SK-N-SH (cell line): ENCODE data around the gene MLIP. TPM values are rescaled to one million over a fixed set of nuclear protein-coding genes. Genes with fewer than 3 reads are reported as not detected.

Experiments
- CTCF ChIA-PET: fragments of 300-600, 350-600 bp; formaldehyde crosslinking; extraction: SDS; loops from one replicate; lab custom pipeline; 2021; lab: Yijun Ruan, JAX
- POLR2A ChIA-PET: fragments of 350-600 bp; sonication (Branson Sonifier 250); formaldehyde crosslinking; extraction: SDS; loops from one replicate; lab custom pipeline; 2020; ENCODE audit warnings: antibody characterized with exemption, inconsistent platforms; lab: Yijun Ruan, JAX
- DNase-seq: peaks from one replicate; pipeline ENCODE4 v3.0.0; 2012
- H2AFZ ChIP-seq: fragments of 200-600 bp; sonication (generic); 2 replicates; pipeline ENCODE4 v1.8.1; 2016; ENCODE audit warnings: antibody characterized with exemption, mild to moderate bottlenecking, low read depth
- H3F3A ChIP-seq: fragments of 200-600 bp; sonication (generic); replicated peaks from 2 replicates; pipeline ENCODE3; 2016; ENCODE audit warnings: antibody characterized with exemption, mild to moderate bottlenecking; ENCODE audit not compliant: insufficient read depth
- H3K27ac ChIP-seq, 2 experiments: fragments of 200-500 bp in 1 of 2; fragments of 200-600 bp in 1 of 2; sonication (Bioruptor generic) in 1 of 2; sonication (generic), shearing (Covaris generic) in 1 of 2; 2 replicates each; pipeline versions ENCODE4 v1.5.1 to v1.6.1; 2014 to 2016; ENCODE audit warnings: low read depth in 2 of 2, inconsistent platforms in 1 of 2, low read length in 1 of 2, mild to moderate bottlenecking in 1 of 2, mixed read lengths in 1 of 2
- H3K27me3 ChIP-seq: fragments of 200-600 bp; sonication (generic), shearing (Covaris generic); 2 replicates; pipeline ENCODE4 v1.6.1; 2016; ENCODE audit warnings: mixed run types; ENCODE audit not compliant: insufficient read depth
- H3K36me3 ChIP-seq, 2 experiments: fragments of 200-500 bp in 1 of 2; fragments of 200-600 bp in 1 of 2; sonication (Bioruptor generic) in 1 of 2; sonication (generic) in 1 of 2; replicated peaks in 1 of 2; 2 replicates each; pipeline versions ENCODE3 to v1.5.1; 2014 to 2016; ENCODE audit warnings: low read length in 1 of 2, mild to moderate bottlenecking in 1 of 2; ENCODE audit not compliant: insufficient read depth in 2 of 2, control insufficient read depth in 1 of 2
- H3K4me1 ChIP-seq, 2 experiments: fragments of 200-500 bp in 1 of 2; fragments of 200-600 bp in 1 of 2; sonication (Bioruptor generic) in 1 of 2; sonication (generic), shearing (Covaris generic) in 1 of 2; 2 replicates each; pipeline versions ENCODE4 v1.5.1 to v1.6.1; 2014 to 2016; ENCODE audit warnings: low read depth in 1 of 2, low read length in 1 of 2, mixed run types in 1 of 2; ENCODE audit not compliant: insufficient read depth in 2 of 2, control insufficient read depth in 1 of 2
- H3K4me2 ChIP-seq: fragments of 200-600 bp; sonication (generic), shearing (Covaris generic); 2 replicates; pipeline ENCODE4 v1.6.1; 2017; ENCODE audit warnings: mixed run types
- H3K4me3 ChIP-seq, 2 experiments: fragments of 200-500 bp in 1 of 2; fragments of 200-600 bp in 1 of 2; sonication (Bioruptor generic) in 1 of 2; sonication (generic), shearing (Covaris generic) in 1 of 2; 2 replicates each; pipeline versions ENCODE4 v1.5.1 to v1.8.1; 2014 to 2016; ENCODE audit warnings: low read depth in 2 of 2, inconsistent platforms in 1 of 2, low read length in 1 of 2, mild to moderate bottlenecking in 1 of 2, mixed read lengths in 1 of 2, moderate library complexity in 1 of 2
- H3K79me2 ChIP-seq: fragments of 200-600 bp; sonication (generic); 2 replicates; pipeline ENCODE4 v1.8.1; 2017; ENCODE audit warnings: mild to moderate bottlenecking; ENCODE audit not compliant: insufficient read depth
- H3K9ac ChIP-seq: fragments of 200-600 bp; sonication (generic); 2 replicates; pipeline ENCODE4 v1.6.1; 2017; ENCODE audit warnings: mixed run types
- H3K9me2 ChIP-seq: fragments of 200-600 bp; sonication (generic); 2 replicates; pipeline ENCODE4 v1.6.1; 2017; ENCODE audit warnings: mixed run types
- H3K9me3 ChIP-seq: fragments of 200-600 bp; sonication (generic); 2 replicates; pipeline ENCODE4 v1.6.1; 2017; ENCODE audit warnings: mixed run types, mild to moderate bottlenecking, moderate library complexity
- H4K20me1 ChIP-seq: fragments of 200-600 bp; sonication (generic); 2 replicates; pipeline ENCODE4 v1.6.1; 2017; ENCODE audit warnings: mild to moderate bottlenecking, mixed run types; ENCODE audit not compliant: insufficient read depth
- CTCF ChIP-seq: fragments of 200-600 bp; sonication (generic); IDR thresholded peaks from 2 replicates; pipeline ENCODE4 v1.6.1; 2017; ENCODE audit warnings: antibody characterized with exemption, mild to moderate bottlenecking, moderate library complexity
- EP300 ChIP-seq, 2 experiments: IDR thresholded peaks; 2 replicates each; pipeline versions ENCODE4 v1.4.0 to v1.6.1; 2012; ENCODE audit warnings: borderline replicate concordance in 1 of 2, low read depth in 1 of 2, low read length in 1 of 2
- FOSL2 ChIP-seq: IDR thresholded peaks from 2 replicates; pipeline ENCODE4 v1.4.0; 2012; ENCODE audit warnings: low read depth, mild to moderate bottlenecking, moderate library complexity, borderline replicate concordance
- FOXJ3 ChIP-seq: sonication (generic); formaldehyde crosslinking; IDR thresholded peaks from 2 replicates; pipeline ENCODE4 v1.5.1; 2020; ENCODE audit warnings: mild to moderate bottlenecking, missing genetic modification reagents
- GABPA ChIP-seq: IDR thresholded peaks from 2 replicates; pipeline ENCODE4 v1.4.0; 2012; ENCODE audit warnings: low read depth, mild to moderate bottlenecking
- GATA2 ChIP-seq: sonication (generic); formaldehyde crosslinking; IDR thresholded peaks from 2 replicates; pipeline ENCODE4 v1.5.0; 2020; ENCODE audit warnings: mild to moderate bottlenecking, missing genetic modification reagents
- JUND ChIP-seq: IDR thresholded peaks from 2 replicates; pipeline ENCODE4 v1.4.0; 2012
- MEF2A ChIP-seq: IDR thresholded peaks from 2 replicates; pipeline ENCODE4 v1.4.0; 2012; ENCODE audit warnings: low read depth, borderline replicate concordance
- MXI1 ChIP-seq: IDR thresholded peaks from 2 replicates; pipeline ENCODE4 v1.6.1; 2012; ENCODE audit warnings: mild to moderate bottlenecking, low read depth, low read length, improper control_type of control experiment
- NRF1 ChIP-seq: IDR thresholded peaks from 2 replicates; pipeline ENCODE4 v1.6.1; 2012; ENCODE audit warnings: low read depth, mild to moderate bottlenecking, low read length
- PBX3 ChIP-seq: IDR thresholded peaks from 2 replicates; pipeline ENCODE4; 2012
- RAD21 ChIP-seq: IDR thresholded peaks from 2 replicates; pipeline ENCODE4 v1.6.1; 2012; ENCODE audit warnings: mild to moderate bottlenecking, low read length
- RCOR1 ChIP-seq: fragments of 150-350 bp; IDR thresholded peaks from 2 replicates; pipeline ENCODE4 v1.6.1; 2017; ENCODE audit warnings: antibody characterized with exemption, low read length
- REST ChIP-seq: IDR thresholded peaks from 2 replicates; pipeline ENCODE4 v1.6.1; 2012; ENCODE audit warnings: mild to moderate bottlenecking, low read depth, low read length, moderate library complexity
- RXRA ChIP-seq: IDR thresholded peaks from 2 replicates; pipeline ENCODE4 v1.4.0; 2012; ENCODE audit warnings: low read depth, mild to moderate bottlenecking, borderline replicate concordance
- TAF1 ChIP-seq: IDR thresholded peaks from 2 replicates; pipeline ENCODE4 v1.6.1; 2012; ENCODE audit warnings: low read depth, mild to moderate bottlenecking, low read length, moderate library complexity, borderline replicate concordance
- TCF12 ChIP-seq: IDR thresholded peaks from 2 replicates; pipeline ENCODE4 v1.4.0; 2012
- TEAD4 ChIP-seq: IDR thresholded peaks from 2 replicates; pipeline ENCODE4 v1.4.0; 2012; ENCODE audit warnings: mild to moderate bottlenecking, borderline replicate concordance; ENCODE audit not compliant: insufficient read depth
- USF2 ChIP-seq: fragments of 150-350 bp; IDR thresholded peaks from 2 replicates; pipeline ENCODE4 v1.6.1; 2017; ENCODE audit warnings: antibody characterized with exemption, low read length, low read depth, borderline replicate concordance
- polyA plus RNA-seq, 3 experiments: library from polyadenylated mRNA; depleted of rRNA; stranded (reverse); fragments of >200 nt; gene quantifications; 2 replicates each; pipeline ENCODE4 v1.2.3, GENCODE V29; 2012

MLIP gene
- polyA plus RNA-seq, 1 of the 3 experiments (the other 2 are of a cell fraction) = not detected

- no peaks in the 10 kb centered on the region for H3K79me2 ChIP-seq
- ChIA-PET CTCF (no interaction called here), POLR2A (no interaction called here)
- H3K27me3 ChIP-seq = no peaks in the 10 kb centered on the region; the same call in 1 of the 2 replicates
- TF ChIP-seq MXI1 (no peak), CTCF (no peak), USF2 (no peak), GABPA (no peak), RXRA (no peak), MEF2A (no peak), JUND (no peak), RAD21 (no peak), TCF12 (no peak), REST (no peak)
- H3F3A ChIP-seq = no peaks in the 10 kb centered on the region
- H3K9me2 ChIP-seq = no peaks in the 10 kb centered on the region
- H2AFZ ChIP-seq = no peak overlapping the region
- no peak overlapping the region for H3K27ac ChIP-seq
- H3K4me3 ChIP-seq = no peak overlapping the region
- no peak overlapping the region for H3K9ac ChIP-seq
- no peaks in the 10 kb centered on the region for H3K36me3 ChIP-seq
- no peaks in the 10 kb centered on the region for H3K4me1 ChIP-seq
- no peak overlapping the region for H3K4me2 ChIP-seq
- DNase-seq = no peak
- no peaks in the 10 kb centered on the region for H3K9me3 ChIP-seq
- H4K20me1 ChIP-seq = no peaks in the 10 kb centered on the region
Observed at GRCh38 chr6:54156650-54157250, 45.5 kb downstream of the MLIP start.

- no peak for DNase-seq
- Histone ChIP-seq H3K27me3 (no peaks in the 10 kb centered on the region; the same call in 1 of the 2 replicates), H3K4me3 (no peak overlapping the region), H3K36me3 (no peaks in the 10 kb centered on the region), H3F3A (no peaks in the 10 kb centered on the region), H2AFZ (no peak overlapping the region), H3K9me2 (no peaks in the 10 kb centered on the region), H3K79me2 (no peaks in the 10 kb centered on the region), H3K9ac (no peak overlapping the region), H3K4me2 (no peak overlapping the region), H3K4me1 (no peaks in the 10 kb centered on the region), H3K27ac (no peak overlapping the region), H4K20me1 (no peaks in the 10 kb centered on the region), H3K9me3 (no peaks in the 10 kb centered on the region)
- POLR2A ChIA-PET = no interaction called here
- TF ChIP-seq TAF1 = no peak
- TF ChIP-seq EP300 (IDR thresholded peaks at IDR 0.05; ENCODE audit: borderline replicate concordance in 1 of 2, low read depth in 1 of 2, low read length in 1 of 2) = no peak
- TF ChIP-seq RCOR1 = no peak
- no peak for TF ChIP-seq USF2
- no peak for TF ChIP-seq MXI1
- no peak for TF ChIP-seq TEAD4
- TF ChIP-seq NRF1 = no peak
- no peak for TF ChIP-seq GATA2
- no peak for TF ChIP-seq FOSL2
- no peak for TF ChIP-seq PBX3
- TF ChIP-seq FOXJ3 (CRISPR knock-in tag) = no peak
- CTCF ChIA-PET = no interaction called here
Observed at GRCh38 chr6:54157405-54157804, 46.2 kb downstream of the MLIP start.
